HuH-7.5 (cell line): Measurements from ENCODE around the gene MAFG.
"Not testable (repeated sequence)": the region's sequence is repeated elsewhere in the genome, so short reads cannot be mapped to it uniquely, and the experiment has no call there.

Experiments
- DNase-seq: peaks from one replicate; pipeline ENCODE4 v3.0.0; 2011; ENCODE audit warnings: low spot score

The MAFG gene

DNA sequence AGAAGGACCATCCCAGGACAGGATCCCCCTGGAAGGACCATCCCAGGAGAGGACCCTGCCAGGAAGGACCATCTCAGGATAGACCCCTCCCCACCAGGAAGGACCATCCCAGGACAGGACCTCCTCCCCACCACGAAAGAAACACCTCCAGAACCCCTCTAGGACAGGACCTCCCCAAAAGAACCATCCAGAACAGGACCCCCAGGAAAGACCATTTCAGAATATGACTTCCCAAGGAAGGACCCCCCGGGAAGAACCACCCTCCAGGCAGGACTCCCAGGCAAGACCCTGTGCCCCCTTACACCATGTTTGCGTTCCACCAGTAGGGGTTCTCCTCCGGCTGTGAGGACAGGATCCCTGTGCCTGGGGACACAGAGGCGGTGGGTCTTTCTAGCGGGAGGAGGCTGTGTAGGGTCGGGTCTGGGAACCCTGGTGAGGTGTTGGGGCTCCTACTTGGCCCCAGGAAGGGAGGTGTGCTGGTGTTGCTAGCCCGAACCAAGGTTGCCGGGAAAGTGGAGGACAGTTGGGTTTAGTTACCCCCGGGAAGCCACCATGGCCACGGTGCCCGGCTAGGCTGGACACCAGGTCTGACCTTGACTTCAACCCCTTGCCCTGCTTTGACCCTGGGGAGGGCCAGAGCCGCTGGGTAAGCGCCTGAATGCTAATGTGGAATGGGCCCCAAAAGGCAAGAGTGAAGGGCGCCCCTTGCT lies 31.3 kb upstream of the MAFG start:
- DNase-seq, result no peak

DNA sequence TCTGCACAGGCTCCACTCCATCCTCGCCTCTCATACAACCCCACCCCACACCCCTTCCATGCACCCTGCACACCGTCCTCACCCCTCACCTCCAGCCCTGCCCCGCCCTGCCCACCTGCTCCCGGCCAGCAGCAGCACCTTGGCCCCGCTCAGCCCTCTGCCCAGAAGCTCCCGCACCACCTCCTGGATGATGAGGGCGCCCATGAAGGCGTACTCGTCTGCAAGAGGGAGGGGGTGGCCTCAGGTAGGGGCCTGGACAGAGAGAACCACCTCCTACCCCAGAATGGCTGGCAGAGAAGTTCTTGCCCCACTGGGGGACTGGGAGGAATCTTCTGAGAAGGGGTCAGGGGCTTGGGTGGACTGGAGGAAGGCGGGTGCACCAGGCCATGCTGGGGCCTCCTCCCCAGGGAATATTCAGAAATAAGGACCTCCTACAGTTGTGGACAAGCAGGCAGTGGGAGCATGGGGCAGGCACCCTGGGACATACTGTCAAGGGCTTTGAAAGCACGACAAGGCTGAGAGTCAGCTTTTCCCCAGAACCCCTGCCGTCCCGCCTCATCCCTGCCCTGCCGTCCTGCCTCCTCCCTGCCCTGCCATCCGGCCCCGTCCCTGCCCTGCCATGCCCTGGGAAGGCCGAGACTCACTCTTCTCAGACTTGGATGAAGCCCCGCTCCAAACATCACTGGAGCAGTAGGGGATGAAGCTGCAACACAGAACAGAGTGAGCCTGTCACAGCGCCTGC lies 30.3 kb upstream of the MAFG start:
- no peak for DNase-seq

- DNase-seq, result no peak
Observed at GRCh38 chr17:81956607-81957589, 29.4 kb upstream of the MAFG start.

DNA sequence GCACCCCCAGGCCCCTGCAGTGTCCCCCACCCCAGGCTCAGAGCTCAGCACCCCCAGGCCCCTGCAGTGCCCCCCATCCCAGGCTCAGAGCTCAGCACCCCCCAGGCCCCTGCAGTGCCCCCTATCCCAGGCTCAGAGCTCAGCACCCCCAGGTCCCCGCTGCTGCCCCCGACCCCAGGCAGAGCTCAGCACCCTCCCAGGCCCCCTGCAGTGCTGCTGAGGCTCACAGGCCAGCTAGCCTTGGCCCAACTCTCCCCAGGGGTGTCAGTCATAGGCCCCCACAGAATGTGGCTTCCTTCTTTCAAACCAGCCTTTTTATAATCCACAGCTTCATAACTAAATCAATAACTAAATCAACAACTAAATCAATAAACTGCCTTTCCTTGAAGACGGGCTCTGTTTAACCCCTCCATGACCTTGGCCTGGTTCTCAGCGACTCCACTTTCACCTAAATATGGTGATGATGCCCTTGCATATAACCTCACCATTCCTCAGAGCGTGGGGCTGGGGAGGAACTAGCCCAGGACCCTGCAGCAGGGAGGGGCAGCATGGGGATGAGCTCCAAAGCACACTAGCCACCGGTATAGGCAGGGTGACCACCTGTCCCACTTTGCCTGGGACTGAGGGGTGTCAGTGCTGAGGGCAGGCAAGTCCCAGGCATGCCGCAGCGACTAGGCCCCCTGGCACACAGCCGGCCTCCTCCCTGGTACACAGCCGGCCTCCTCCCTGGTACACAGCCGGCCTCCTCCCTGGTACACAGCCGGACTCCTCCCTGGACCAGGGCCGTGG lies 28.4 kb upstream of the MAFG start:
- no peak for DNase-seq

- no peak for DNase-seq
Observed at GRCh38 chr17:81955058-81955681, 27.6 kb upstream of the MAFG start.

GRCh38 chr17:81954131-81955057 lies 26.9 kb upstream of the MAFG start:
- DNase-seq, result no peak

DNA sequence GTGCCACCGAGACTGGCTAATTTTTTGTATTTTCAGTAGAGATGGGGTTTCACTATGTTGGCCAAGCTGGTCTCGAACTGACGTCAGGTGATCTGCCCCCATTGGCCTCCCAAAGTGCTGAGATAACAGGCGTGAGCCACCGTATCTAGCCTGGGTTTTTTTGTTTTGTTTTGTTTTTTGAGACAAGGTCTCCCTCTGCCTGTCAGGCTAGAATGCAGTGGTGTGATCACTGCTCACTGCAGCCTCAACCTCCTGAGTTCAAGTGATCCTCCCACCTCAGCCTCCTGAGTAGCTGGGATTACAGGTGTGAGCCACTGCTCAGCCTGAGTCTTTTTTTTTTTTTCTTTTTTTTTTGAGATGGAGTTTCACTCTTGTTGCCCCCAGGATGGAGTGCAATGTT lies 25.9 kb upstream of the MAFG start:
- DNase-seq, result not testable (repeated sequence)

GRCh38 chr17:81952792-81953228 lies 25.3 kb upstream of the MAFG start:
- DNase-seq, result no peak

- no peak for DNase-seq
Observed at GRCh38 chr17:81951785-81952684, 24.5 kb upstream of the MAFG start.

DNA sequence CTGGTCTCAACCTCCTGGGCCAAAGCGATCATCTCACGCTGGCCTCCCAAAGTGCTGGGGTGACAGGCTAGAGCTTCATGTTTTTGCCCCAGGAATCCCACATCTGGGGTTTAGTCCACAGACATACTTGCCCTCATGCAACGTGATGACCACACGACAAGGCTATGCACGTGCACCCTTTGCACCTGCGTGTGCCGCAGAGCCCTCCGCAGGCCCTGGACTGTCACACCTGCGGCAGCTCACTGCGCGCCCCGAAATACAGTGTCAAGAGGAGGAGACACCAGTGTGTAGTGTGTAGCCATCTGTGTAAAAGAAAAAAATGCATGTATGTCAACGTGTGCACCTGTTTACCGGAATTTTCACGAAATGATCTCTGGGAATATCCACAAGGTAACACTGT lies 23.0 kb upstream of the MAFG start:
- no peak for DNase-seq

DNA sequence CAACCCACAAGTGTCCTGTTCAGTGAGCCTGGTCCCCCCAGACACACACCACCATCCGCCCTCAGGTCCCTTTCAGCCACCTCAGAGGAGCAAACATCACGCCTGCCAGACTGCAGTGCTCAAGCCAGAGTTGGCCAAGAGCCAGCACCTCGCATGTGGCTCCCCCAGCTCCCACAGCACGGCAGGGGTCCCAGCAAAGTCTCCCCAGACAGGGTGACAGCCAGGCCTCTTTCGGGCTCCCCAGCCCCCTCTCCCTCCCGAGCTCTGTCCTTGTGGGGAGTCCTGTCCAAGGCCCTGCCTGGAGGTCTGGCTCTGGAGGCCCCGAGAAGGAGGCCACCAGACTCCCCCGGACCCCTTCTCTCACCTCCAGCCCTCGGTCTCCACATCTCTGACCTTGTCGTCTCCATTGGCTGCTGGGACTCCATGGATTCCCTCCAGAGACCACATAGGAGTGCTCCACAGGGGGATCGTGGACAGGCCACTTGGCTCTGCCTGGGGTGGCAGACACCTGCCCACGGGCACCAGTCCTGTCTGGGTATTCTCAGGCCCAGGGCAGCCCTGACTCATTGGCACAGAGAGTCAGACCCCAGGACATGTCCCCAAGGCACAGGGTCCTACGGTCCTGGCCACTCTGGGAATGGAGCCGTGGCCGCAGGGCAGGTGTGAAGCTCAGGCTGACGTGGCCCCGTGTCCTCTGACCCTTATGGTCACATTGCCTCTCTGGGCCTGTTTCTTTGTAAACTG lies 21.3 kb upstream of the MAFG start:
- no peak for DNase-seq

GRCh38 chr17:81947189-81947588 lies 19.7 kb upstream of the MAFG start, which contains the start of gene MYADML2:
TSS of gene MYADML2 (minus strand) at chr17:81947233. CDS start at chr17:81941741, 5,492 bp downstream.
- no peak for DNase-seq

GRCh38 chr17:81944858-81945257 lies 17.3 kb upstream of the MAFG start:
- DNase-seq, result no peak

GRCh38 chr17:81942167-81942553 lies 14.6 kb upstream of the MAFG start:
- DNase-seq, result no peak

- DNase-seq, result no peak
Observed at GRCh38 chr17:81941484-81942166, 14.1 kb upstream of the MAFG start.

DNA sequence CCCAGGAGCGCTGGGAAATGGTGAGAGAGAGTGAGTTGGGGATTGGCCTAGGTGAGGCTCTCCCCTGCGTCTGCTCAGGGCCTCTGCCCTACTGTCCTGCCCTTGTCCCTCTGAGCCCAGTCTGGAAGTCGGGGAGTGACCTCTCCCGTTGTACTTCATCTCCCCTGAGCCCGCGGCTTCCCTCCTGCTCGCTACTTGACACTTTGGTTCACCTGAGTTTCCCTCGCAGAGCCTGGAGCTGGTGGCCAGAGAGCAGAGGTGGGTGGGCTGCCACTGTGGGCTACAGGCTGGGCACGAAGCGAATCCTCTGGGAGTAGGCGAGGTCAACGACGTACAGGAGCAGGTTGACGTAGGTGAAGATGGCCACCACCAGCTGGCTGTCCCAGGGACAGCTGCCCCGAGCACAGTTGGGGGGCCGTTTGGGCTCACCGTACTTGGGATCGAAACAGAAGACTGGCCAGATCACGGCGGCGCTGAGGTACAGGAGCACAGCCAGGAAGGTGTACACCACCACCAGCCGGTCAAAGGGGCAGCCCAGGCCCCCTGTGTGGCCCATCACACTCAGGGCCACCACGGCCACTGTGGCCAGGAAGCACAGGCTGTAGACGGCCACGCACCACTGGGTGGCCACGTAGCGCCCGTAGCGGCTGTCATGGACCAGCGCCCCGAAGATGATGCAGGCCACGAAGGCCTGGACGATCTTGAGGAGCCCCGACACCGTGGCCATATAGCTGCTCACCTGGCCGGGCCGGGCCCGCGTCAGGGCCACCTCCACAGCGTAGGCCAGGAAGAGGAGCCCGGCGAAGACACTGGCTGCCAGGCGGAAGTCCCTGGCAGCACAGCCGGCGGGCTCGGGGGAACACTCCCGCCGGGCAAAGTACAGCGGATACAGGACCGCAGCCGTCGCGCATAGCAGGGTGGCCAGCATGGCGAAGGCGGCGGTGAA lies 13.3 kb upstream of the MAFG start:
- no peak for DNase-seq
